Gastroesophageal sphincter (tissue), 3 donors: Measurements from ENCODE around the gene FBXO42.

Experiments used
- CTCF ChIP-seq, 4 experiments: fragments of 200-600 bp in 2 of 4; fragments of 450-650 bp in 2 of 4; sonication (generic) in 1 of 4; IDR thresholded peaks; one replicate each; pipeline ENCODE4 v1.5.1; 2017 to 2019; ENCODE audit warnings: antibody characterized with exemption in 4 of 4, mild to moderate bottlenecking in 2 of 4, moderate library complexity in 2 of 4
- POLR2A ChIP-seq, 2 donors: fragments of 450-650 bp; IDR thresholded peaks; one replicate each; pipeline ENCODE4 v1.6.1; 2017; ENCODE audit warnings: antibody characterized with exemption in 2 of 2, mild to moderate bottlenecking in 2 of 2, moderate library complexity in 1 of 2

GRCh38 chr1:16209847-16210407 lies 142.4 kb downstream of the FBXO42 start:
- TF ChIP-seq CTCF (IDR thresholded peaks at IDR 0.05) (no peak), POLR2A (IDR thresholded peaks at IDR 0.05) (no peak)
